T-helper 2 cell treated with Interferon-gamma antibody and Interleukin-4, amounts not matched to agents 100 ng/mL and 5 ng/mL, for 36 hours (primary cell): ENCODE results near the gene TIMM10B. TPM values are rescaled to one million over a fixed set of nuclear protein-coding genes. Genes with fewer than 3 reads are reported as not detected.
"Not testable (repeated sequence)": the region's sequence is repeated elsewhere in the genome, so short reads cannot be mapped to it uniquely, and the experiment has no call there.

ENCODE experiments used
- intact Hi-C: fragments of 100-400 bp; cut with micrococcal nuclease; formaldehyde crosslinking; loops from one replicate; pipeline ENCODE4 v1.15.1; 2023
- total RNA-seq: library from RNA; stranded (reverse); gene quantifications from 2 replicates; pipeline ENCODE4 v1.2.3, GENCODE V29; 2022

Gene TIMM10B
- total RNA-seq, 1 donor from 2014 or later: 33.9 TPM

DNA sequence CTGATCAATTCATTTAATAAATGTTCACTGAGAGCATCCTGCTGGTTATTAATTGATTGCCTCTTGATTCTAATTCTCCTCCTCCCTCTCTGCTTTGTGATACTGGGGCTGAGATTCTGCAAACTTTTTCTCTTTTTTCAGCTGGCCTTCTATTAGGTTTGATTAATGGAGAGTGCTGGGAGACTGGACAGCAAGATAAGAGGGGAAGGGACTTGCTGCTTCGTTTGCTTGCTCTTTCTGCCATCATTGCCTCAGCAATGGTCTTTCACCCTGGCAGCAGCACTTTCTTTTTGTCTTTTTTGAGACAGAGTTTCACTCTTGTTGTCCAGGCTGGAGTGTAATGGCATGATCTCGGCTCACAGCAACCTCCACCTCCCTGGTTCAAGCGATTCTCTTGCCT lies 22.9 kb downstream of the TIMM10B start:
- intact Hi-C loops: loop anchor here (2.0 kb wide), 1 partner anchor 61 kb away; no protein-coding TSS in a partner anchor

DNA sequence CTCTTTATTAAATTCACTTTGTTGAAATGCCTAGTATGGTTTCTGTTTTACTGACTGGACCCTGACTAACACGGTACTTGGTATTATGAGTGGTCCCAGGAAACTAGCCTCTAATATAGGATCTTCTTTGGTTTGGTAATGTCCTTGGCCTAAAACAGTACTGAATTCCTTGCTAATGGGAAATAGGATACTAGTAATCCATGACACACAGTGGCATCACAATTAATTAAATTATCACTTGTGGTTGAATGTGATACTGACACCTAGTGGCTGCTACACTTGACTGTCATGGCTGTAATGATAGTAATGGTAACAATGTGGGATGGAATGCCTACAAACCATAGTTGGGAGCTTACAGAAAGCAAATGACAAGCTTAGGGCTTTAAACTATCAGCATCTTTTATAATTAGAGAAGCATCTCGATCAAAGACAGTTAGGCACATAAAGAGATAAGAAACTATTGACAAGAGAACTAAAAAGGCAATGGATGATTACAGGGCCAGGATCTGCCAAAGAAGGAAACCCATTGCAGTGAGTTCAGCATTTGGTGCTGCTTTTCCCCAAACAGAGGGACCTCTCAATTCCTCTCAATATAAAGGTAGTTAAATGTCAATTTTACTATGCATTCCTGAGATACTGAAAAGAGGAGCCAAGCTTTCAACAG lies 24.4 kb downstream of the TIMM10B start:
- intact Hi-C loops: loop anchor here (1.0 to 2.0 kb wide), 2 partner anchors 63 to 126 kb away; no protein-coding TSS in a partner anchor

DNA sequence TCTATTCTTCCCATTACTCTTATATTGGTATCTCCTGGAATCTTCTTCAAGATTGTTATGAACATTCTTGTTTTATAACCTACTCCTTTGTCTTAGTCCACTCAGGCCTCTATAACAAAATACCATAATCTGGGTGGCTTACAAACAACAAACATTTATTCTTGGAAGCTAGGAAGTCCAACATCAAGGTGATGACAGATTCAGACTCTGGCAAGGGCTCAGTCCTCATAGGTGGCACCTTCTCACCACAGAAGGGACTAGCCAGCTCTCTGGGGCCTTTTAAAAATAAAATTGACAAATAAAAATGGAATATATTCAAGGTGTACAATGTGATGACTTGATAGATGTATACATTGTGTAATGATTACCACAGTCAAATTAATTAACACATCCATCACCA lies 35.6 kb downstream of the TIMM10B start:
- intact Hi-C loops: no loop called here

DNA sequence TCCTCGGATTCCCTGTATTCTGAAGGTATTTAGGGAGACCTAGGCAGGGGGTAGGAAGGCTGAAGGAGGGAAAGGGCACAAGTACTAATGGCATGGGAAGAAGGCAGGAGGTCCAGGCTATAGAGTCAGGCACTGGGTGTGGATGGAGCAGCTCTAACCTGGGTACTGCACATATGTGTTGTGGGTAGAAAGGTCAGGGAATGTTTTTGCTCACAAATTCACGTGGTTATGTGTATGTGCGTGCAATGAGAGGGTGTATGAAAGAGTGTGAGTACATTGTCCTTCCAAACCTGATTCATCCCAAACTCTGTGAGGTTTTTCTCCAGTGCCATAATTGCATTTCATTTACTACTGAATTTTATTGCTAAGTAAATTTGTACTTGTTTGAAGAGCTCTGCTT lies 39.0 kb downstream of the TIMM10B start:
- intact Hi-C loops: no loop called here

DNA sequence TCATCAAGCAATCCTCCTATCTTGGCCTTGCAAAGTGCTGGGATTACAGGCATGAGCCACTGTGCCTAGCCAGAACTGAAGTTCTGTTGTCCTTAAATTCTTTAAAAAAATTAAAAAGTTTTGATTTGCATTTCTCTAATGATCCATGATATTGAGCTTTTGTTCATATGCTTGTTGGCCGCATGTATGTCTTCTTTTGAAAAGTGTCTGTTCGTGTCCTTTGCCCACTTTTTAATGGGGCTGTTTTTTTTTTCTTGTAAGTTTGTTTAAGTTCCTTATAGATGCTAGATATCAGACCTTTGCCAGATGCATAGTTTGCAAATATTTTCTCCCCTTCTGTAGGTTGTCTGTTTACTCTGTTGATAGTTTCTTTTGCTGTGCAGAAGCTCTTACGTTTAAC lies 40.6 kb downstream of the TIMM10B start:
- intact Hi-C loops: not testable (repeated sequence)

DNA sequence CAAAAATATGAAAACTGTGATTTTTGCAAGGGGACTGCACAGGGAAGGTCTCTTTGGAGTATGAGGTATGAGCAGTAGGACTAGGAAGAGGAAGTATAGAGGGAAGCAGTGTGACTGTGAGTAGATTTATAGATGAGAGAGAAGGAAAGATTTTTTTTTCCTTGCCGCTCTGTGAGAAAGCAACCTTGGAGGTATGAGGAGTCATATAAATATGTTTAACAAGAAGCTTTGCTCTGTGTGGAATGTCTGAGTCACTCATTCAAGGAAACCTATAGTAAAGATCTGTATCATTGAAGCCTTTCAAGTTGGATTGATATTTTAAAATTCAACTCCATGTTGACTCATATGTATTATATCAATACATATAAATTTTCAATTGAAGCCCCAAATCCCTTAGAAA lies 42.0 kb downstream of the TIMM10B start:
- intact Hi-C loops: no loop called here

DNA sequence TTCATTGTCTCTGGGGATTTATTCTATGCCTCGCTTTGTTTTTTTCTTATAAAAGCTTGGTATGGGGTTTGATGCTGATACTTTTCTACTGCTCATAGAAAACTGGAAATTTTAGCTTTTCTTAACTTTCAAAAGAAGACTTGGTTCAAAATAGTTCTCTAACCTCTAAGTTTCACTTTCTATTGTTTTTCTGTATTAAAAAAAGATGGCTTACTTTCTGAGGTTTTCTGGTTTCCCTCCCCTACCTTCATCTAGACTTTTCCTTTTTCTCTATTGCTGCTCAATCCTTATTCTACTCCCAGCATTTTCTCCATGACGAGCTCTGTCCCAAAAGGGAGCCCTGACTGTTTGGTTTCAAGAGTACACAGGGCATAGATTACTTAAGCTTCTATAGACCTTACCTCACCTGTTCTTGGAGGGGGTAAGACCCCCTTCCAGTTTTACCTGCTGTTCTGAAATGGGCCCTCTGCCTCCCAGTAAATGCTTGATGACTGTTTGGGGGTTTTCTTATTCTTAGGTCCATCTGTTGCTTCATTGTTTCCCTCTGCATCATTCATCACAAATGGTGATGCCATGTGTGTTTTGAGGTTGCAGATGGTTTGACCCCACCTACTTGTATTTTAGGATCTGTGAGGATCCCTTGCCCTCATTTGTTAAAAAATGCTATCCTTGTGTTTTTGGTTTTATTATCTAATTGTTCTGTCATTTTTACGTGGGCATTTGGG lies 45.3 kb downstream of the TIMM10B start:
- intact Hi-C loops: loop anchor here (5.0 kb wide), 1 partner anchor 44 kb away; the partner anchor contains the start of genes ARFIP2 and TIMM10B

DNA sequence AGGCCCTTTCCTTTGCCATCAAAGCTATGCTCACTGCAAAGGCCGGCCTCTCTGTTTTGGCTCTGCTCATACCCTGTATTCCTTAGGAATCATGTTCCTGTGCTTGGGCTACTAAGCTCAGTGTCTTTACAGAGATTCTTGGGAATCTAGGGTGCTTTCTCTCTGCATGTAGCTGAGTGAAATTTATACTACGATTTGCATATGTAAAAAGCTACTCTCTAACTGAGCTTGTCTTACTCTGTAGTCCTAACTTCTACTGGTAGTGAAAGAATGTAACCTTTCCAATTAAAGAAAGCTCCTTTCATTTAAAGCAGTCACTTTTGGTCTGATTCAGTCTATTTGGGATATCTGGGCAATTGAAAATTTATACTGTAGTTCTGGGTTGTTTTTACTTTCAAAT lies 48.0 kb downstream of the TIMM10B start:
- intact Hi-C loops: loop anchor here (5.0 kb wide), 1 partner anchor 47 kb away; the partner anchor contains the start of genes ARFIP2 and TIMM10B

DNA sequence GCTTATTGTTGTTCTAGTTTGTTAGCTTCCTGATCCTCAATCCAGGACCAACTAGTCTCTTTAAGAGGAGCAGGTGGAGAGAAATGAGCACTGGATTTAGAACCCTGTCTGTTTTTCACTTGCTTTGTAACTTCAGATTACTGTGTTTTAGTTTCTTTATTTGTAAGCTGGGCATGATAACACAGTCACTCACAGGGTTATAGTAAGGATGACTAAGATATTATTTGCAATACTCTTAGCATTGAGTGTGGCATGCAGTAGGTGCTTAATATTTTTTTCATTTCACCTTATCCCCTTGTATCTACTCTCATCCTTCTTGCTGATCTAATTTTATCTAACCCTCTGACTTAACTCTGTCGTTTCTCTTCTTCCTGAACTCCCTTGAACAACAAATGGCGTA lies 49.5 kb downstream of the TIMM10B start:
- intact Hi-C loops: loop anchor here (1.0 kb wide), 3 partner anchors 73 to 175 kb away; partner anchors contain the start of gene MRPL17

DNA sequence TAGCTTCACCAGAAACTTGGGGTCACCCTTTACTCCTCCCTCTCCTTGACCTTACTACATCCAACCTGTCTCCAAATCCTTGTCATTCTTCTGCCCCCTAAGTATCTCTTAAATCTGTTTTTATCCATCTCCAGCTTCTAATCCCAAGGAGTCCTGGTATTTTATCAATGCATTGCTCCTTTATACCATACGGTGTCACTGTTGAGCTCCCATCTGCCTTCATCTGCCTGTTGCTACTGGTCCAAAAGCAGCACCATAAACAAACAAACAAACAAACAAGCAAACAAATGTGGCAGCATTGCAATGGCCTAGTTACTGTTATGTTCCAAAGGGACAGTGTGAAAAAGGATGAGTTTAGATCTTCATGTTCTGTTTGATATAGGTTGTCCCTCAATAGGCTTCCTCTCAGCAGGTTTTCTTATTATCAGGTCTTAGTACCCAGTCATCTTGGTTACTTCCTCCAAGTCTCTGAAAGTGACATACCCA lies 50.0 kb downstream of the TIMM10B start:
- intact Hi-C loops: loop anchor here (1.0 kb wide), 3 partner anchors 73 to 175 kb away; partner anchors contain the start of gene MRPL17

Other genes with a start within 250 kb of the TIMM10B start
- 20.5 and 22.2 TPM in 2 replicates for gene FHIP1B, start 246.9 kb upstream of the TIMM10B start, total RNA-seq
- 0.16 and 0.23 TPM in 2 replicates for gene CNGA4, start 242.4 kb upstream of the TIMM10B start, total RNA-seq
- not detected in 2 replicates for gene CCKBR, start 221.7 kb upstream of the TIMM10B start, total RNA-seq
- gene CAVIN3, start 161.0 kb upstream of the TIMM10B start, total RNA-seq: 6.2 and 6.8 TPM in 2 replicates
- 41.1 and 46.5 TPM in 2 replicates for gene SMPD1, start 91.0 kb upstream of the TIMM10B start, total RNA-seq
- gene APBB1, start 62.4 kb upstream of the TIMM10B start, total RNA-seq: 51.1 and 53.9 TPM in 2 replicates
- gene HPX, start 40.5 kb upstream of the TIMM10B start, total RNA-seq: 0.18 and 0.36 TPM in 2 replicates
- 7.5 and 10.7 TPM in 2 replicates for gene TRIM3, start 7.6 kb upstream of the TIMM10B start, total RNA-seq
- gene ARFIP2, start 170 bp upstream of the TIMM10B start, total RNA-seq: 41.1 and 41.3 TPM in 2 replicates
- 20.1 and 21.2 TPM in 2 replicates for gene DNHD1, start 15.8 kb downstream of the TIMM10B start, total RNA-seq
- 26.9 and 31.4 TPM in 2 replicates for gene RRP8, start 122.1 kb downstream of the TIMM10B start, total RNA-seq
- gene ILK, start 122.3 kb downstream of the TIMM10B start, total RNA-seq: 128 and 134 TPM in 2 replicates
- gene TAF10, start 130.7 kb downstream of the TIMM10B start, total RNA-seq: 123 and 133 TPM in 2 replicates
- 63.3 and 64.4 TPM in 2 replicates for gene TPP1, start 137.9 kb downstream of the TIMM10B start, total RNA-seq
- gene DCHS1, start 174.3 kb downstream of the TIMM10B start, total RNA-seq: 0.43 and 0.45 TPM in 2 replicates
- 71.3 and 72.4 TPM in 2 replicates for gene MRPL17, start 201.8 kb downstream of the TIMM10B start, total RNA-seq